HEK293 (cell line): ENCODE measurements around the gene LZTR1.

Experiments used
- CTCF ChIP-seq: fragments of 450-650 bp; formaldehyde crosslinking; IDR thresholded peaks from 2 replicates; pipeline ENCODE4 v1.5.1; 2016; ENCODE audit warnings: missing biosample characterization, missing genetic modification characterization
- REST ChIP-seq: fragments of 450-650 bp; formaldehyde crosslinking; IDR thresholded peaks from 2 replicates; pipeline ENCODE4 v1.5.1; 2016; ENCODE audit warnings: missing biosample characterization, missing genetic modification characterization
- ZNF148 ChIP-seq: fragments of 450-650 bp; formaldehyde crosslinking; IDR thresholded peaks from 2 replicates; pipeline ENCODE4 v1.5.0; 2017; ENCODE audit warnings: missing biosample characterization, missing genetic modification characterization, borderline replicate concordance
- ZNF335 ChIP-seq: fragments of 450-650 bp; formaldehyde crosslinking; conservative IDR thresholded peaks from 2 replicates; pipeline ENCODE4 v1.5.1; 2016; ENCODE audit warnings: missing biosample characterization, missing genetic modification characterization
- ZNF558 ChIP-seq: fragments of 450-650 bp; formaldehyde crosslinking; IDR thresholded peaks from 2 replicates; pipeline ENCODE4 v1.5.1; 2016; ENCODE audit warnings: missing biosample characterization, missing genetic modification characterization
- ZNF580 ChIP-seq: fragments of 450-650 bp; formaldehyde crosslinking; IDR thresholded peaks from 2 replicates; pipeline ENCODE4 v1.5.1; 2016; ENCODE audit warnings: missing biosample characterization, missing genetic modification characterization
- ZSCAN5A ChIP-seq: fragments of 450-650 bp; formaldehyde crosslinking; IDR thresholded peaks from 2 replicates; pipeline ENCODE4 v1.5.1; 2016; ENCODE audit warnings: missing biosample characterization, missing genetic modification characterization

GRCh38 chr22:20967697-20968211 is 14.3 kb upstream of the LZTR1 start:
- TF ChIP-seq CTCF (no peak), ZNF335 (tag by site-specific recombination) (no peak), REST (no peak), ZNF558 (no peak), ZNF580 (tag by site-specific recombination) (no peak), ZNF148 (tag by site-specific recombination) (no peak), ZSCAN5A (tag by site-specific recombination) (no peak)
